WTC11 (cell line): Measurements from ENCODE around the gene ADAM22.

Experiments used
- CREB1 ChIP-seq: sonication (generic); formaldehyde crosslinking; IDR thresholded peaks from 2 replicates; pipeline ENCODE4 v1.8.0; 2023; ENCODE audit warnings: mild to moderate bottlenecking, missing genetic modification reagents
- CTCF ChIP-seq: fragments of 200-600 bp; IDR thresholded peaks from 2 replicates; pipeline ENCODE4 v1.8.0; 2022; ENCODE audit warnings: antibody characterized with exemption
- ESRRA ChIP-seq: sonication (generic); formaldehyde crosslinking; IDR thresholded peaks from 2 replicates; pipeline ENCODE4 v1.8.1; 2022; ENCODE audit warnings: mild to moderate bottlenecking, missing genetic modification reagents, borderline replicate concordance
- ZNF317 ChIP-seq: sonication (generic); formaldehyde crosslinking; IDR thresholded peaks from 2 replicates; pipeline ENCODE4 v1.8.1; 2023; ENCODE audit warnings: low read depth, mild to moderate bottlenecking, moderate library complexity, missing genetic modification reagents, borderline replicate concordance

DNA sequence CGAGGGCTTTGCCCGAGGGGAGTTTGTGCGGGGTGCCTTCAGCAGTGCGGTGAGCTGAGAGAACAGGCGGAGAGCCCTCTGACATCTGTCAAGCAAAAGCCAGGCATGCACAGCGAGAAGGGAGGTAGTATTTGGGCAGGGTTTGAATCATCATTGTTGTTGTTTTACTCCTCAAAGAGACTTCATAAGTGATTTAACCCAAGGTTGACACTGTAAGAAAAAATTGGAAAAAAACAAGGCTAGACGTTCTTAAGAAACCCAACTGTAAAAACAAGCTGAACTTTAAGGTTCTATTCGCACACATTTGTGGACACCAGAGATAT, 1.3 kb downstream of the ADAM22 start:
- TF ChIP-seq CTCF (no peak), ESRRA (CRISPR knock-in tag) (no peak), CREB1 (CRISPR knock-in tag) (no peak), ZNF317 (CRISPR knock-in tag) (no peak)
